Measurements from ENCODE around the gene DNAJC5. TPM values are rescaled to one million over a fixed set of nuclear protein-coding genes. Genes with fewer than 3 reads are reported as not detected.

Gene DNAJC5
- total and polyA plus RNA-seq, 9 of the 15 experiments (the other 6 are each of a cell fraction or from before 2014, with no cell fraction given) = 0.95 to 42.8 (median 23.4) TPM

DNA sequence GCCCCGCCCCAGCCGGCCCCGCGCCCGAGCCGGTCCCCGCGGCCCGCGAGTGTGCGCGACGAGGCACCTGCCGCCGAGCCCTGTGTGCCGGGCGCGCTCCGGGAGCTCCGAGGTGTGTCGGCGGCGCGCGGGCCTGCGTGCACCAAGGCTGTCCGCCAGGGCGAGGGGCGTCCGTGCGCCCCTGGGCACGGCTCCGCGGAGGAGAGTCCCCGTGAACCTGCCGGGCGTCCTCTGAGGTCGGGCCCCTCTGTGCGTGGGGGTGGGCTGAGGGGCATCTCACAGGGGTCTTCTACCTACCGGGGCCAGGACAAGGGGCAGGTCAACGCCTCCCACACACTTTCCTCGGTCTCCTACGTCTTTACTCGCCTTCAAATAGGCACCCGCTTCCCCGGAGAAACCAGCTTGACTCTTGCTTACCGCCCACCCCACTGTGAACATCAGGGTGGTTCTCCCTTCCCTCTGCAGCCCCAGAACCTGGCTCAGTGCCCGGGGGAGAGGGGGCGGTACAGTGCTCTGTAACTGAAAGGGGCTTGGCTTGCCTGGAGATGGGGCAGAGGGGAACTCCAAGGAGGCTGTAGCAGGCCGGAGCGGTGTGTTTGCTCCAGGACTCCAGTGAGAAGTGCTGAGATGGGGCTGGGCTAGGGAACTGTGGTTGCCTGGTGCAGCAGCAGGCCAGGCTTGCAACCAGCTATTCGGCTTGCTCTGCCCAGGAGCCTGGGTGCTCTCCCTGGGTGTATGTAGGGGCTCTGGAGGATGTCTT, 84.8 kb downstream of the DNAJC5 start, which contains the start of gene SAMD10 (continued):
- TF ChIP-seq ZFX (CRISPR knock-in tag; IDR thresholded peaks at IDR 0.05) = 0 out of 2 replicates have a peak, but pooled peaks have one; percentile 10
- TF ChIP-seq NFIC (IDR thresholded peaks at IDR 0.05) = peak; percentile 94
- TF ChIP-seq, protein P1, sequence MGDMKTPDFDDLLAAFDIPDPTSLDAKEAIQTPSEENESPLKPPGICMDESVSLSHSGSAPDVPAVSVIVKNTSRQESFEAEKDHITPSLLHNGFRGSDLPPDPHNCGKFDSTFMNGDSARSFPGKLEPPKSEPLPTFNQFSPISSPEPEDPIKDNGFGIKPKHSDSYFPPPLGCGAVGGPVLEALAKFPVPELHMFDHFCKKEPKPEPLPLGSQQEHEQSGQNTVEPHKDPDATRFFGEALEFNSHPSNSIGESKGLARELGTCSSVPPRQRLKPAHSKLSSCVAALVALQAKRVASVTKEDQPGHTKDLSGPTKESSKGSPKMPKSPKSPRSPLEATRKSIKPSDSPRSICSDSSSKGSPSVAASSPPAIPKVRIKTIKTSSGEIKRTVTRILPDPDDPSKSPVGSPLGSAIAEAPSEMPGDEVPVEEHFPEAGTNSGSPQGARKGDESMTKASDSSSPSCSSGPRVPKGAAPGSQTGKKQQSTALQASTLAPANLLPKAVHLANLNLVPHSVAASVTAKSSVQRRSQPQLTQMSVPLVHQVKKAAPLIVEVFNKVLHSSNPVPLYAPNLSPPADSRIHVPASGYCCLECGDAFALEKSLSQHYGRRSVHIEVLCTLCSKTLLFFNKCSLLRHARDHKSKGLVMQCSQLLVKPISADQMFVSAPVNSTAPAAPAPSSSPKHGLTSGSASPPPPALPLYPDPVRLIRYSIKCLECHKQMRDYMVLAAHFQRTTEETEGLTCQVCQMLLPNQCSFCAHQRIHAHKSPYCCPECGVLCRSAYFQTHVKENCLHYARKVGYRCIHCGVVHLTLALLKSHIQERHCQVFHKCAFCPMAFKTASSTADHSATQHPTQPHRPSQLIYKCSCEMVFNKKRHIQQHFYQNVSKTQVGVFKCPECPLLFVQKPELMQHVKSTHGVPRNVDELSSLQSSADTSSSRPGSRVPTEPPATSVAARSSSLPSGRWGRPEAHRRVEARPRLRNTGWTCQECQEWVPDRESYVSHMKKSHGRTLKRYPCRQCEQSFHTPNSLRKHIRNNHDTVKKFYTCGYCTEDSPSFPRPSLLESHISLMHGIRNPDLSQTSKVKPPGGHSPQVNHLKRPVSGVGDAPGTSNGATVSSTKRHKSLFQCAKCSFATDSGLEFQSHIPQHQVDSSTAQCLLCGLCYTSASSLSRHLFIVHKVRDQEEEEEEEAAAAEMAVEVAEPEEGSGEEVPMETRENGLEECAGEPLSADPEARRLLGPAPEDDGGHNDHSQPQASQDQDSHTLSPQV (IDR thresholded peaks at IDR 0.05) = no peak
- TF ChIP-seq SNIP1 (IDR thresholded peaks at IDR 0.05; ENCODE audit: low read depth) = no peak
- no peak for TF ChIP-seq CBX1 (IDR thresholded peaks at IDR 0.05; ENCODE audit: low read depth)
- peak; percentile 72 for TF ChIP-seq EGR1 (conservative IDR thresholded peaks at IDR 0.05)
- TF ChIP-seq ZFPM2 (CRISPR knock-in tag; IDR thresholded peaks at IDR 0.05) = 0 out of 2 replicates have a peak, but pooled peaks have one; percentile 53
- TF ChIP-seq ELF4 (CRISPR knock-in tag; IDR thresholded peaks at IDR 0.05) = no peak
- TF ChIP-seq, protein P2, sequence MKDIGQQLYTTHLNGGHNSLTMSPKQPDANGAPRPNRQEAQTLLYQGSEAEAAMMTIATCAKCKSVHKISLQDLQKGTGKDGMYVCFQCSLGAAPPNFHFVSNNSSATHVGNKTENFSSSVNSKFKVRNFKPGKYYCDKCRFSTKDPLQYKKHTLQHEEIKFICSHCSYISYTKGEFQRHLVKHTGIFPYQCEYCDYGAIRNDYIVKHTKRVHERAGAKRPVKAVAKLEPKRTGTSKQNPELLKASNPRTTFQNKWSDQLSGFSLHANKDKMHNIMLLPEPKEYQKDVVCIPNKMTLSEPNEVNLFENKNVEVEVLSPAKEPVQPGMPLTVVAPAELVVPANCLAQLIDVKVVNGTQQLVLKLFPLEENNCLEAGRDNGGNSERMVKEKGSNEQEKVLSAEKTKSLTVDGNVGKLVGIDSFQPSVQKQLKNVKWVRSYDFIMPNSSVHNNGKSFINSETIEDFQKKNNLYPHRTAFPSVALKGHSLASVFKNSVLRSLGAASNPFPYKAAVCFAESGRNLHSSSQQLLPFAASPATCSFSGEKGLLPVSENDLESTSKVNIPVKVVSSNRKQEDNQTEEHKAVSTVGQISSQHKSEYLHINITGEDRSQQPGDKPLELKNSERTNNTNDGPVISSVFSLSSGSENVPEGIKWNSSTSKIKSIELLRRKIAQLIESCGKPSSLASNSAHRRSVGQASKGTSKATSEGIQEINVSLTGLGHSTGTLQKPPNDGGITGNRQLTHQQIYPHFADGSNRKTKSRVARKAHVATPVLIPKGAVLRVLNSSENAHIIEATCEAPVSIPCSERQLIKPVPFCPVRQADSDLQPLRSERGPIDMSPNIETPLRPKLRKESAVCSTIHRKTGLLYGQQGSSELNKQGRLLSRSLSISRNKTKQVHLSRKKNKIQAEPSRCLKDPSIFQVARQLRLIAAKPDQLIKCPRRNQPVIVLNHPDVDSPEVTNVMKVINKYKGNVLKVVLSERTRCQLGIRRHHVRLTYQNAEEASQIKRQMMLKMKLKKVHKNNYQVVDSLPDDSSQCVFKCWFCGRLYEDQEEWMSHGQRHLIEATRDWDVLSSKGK (CRISPR knock-in tag; IDR thresholded peaks at IDR 0.05) = no peak
- TF ChIP-seq, protein P3, sequence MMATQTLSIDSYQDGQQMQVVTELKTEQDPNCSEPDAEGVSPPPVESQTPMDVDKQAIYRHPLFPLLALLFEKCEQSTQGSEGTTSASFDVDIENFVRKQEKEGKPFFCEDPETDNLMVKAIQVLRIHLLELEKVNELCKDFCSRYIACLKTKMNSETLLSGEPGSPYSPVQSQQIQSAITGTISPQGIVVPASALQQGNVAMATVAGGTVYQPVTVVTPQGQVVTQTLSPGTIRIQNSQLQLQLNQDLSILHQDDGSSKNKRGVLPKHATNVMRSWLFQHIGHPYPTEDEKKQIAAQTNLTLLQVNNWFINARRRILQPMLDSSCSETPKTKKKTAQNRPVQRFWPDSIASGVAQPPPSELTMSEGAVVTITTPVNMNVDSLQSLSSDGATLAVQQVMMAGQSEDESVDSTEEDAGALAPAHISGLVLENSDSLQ (IDR thresholded peaks at IDR 0.05) = no peak
- TF ChIP-seq FOXK1 (CRISPR knock-in tag; IDR thresholded peaks at IDR 0.05; ENCODE audit: borderline replicate concordance) = 0 out of 2 replicates have a peak, but pooled peaks have one; percentile 0
- 0 out of 2 replicates have a peak, but pooled peaks have one; percentile 30 for TF ChIP-seq SUPT5H (IDR thresholded peaks at IDR 0.05)
- no peak for TF ChIP-seq ZNF175 (CRISPR knock-in tag; IDR thresholded peaks at IDR 0.05; ENCODE audit: low read depth)
- no peak for TF ChIP-seq PURB (CRISPR knock-in tag; IDR thresholded peaks at IDR 0.05; ENCODE audit: low read depth)
- TF ChIP-seq MEF2A (IDR thresholded peaks at IDR 0.05; ENCODE audit: control insufficient read depth, low read depth, low read length) = no peak
- TF ChIP-seq DMBX1 (CRISPR knock-in tag; IDR thresholded peaks at IDR 0.05; ENCODE audit: borderline replicate concordance) = no peak
